Measurements from ENCODE around the gene LMO7. TPM values are rescaled to one million over a fixed set of nuclear protein-coding genes. Genes with fewer than 3 reads are reported as not detected.

Gene LMO7
- total RNA-seq: 53.5 and 72.4 TPM in 2 replicates

DNA sequence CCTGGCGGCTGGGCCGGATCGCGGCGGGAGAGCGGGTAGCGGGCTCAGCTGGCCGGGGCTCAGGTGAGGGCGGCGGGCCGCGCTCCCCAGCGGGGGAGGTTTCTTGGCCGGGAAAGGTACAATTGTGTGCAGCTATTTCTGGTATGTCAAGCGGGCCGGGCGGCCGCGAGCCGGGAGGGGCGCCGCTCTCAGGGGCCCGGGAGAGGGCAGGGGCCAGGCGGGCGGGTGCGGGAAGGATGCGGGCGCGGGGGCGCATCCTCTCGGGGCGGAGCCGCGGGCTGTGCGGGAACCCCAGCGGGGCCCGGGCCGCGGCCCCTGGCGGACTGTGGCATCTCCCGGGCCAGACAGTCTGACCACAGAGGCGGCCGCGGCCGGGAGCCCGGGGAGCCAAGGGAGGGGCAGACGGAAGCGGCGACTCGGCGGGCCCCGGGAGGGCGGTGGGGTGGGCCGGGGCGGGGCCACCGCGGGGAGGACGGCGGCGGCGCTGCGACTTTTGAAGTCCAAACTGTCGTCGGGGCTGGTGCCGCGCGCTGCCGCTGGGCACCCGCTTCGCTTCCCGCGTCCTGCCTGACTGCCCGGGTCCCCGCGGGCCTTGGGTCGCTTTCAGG, at the start of gene LMO7:
Gene LMO7 (plus strand): TSS at position 503 of the 608 bp plus-strand sequence. CDS start 328 bp downstream, outside the sequence.

Other genes with a start within 250 kb of the LMO7 start
- 4.2 and 15.9 TPM in 2 replicates for gene TBC1D4, start 154.2 kb upstream of the LMO7 start, total RNA-seq
- gene COMMD6, start 98.5 kb upstream of the LMO7 start, total RNA-seq: 28.5 and 67.0 TPM in 2 replicates
- 30.3 and 32.3 TPM in 2 replicates for gene UCHL3, start 86.5 kb upstream of the LMO7 start, total RNA-seq